DND-41 (cell line): Measurements from ENCODE around the gene CRACDL.

Experiments used
- ATAC-seq: fragments of 200-7000 bp; cut with Tn5 transposase; 3 replicates; pipeline ENCODE4 v1.9.1; 2021; ENCODE audit warnings: low read depth; ENCODE audit not compliant: insufficient read depth
- DNase-seq: peaks from one replicate; pipeline ENCODE4 v3.0.0-alpha.2; 2020
- H2AFZ ChIP-seq: 2 replicates; pipeline ENCODE4 v1.6.0; 2012; ENCODE audit warnings: low read depth, low read length
- H3K27ac ChIP-seq: 2 replicates; pipeline ENCODE4 v1.5.1; 2012; ENCODE audit warnings: low read length, inconsistent platforms
- H3K27me3 ChIP-seq: fragments of 200-600 bp; sonication (generic); 2 replicates; pipeline ENCODE4 v1.6.0; 2012; ENCODE audit warnings: low read length, mild to moderate bottlenecking, inconsistent platforms; ENCODE audit not compliant: insufficient read depth, poor library complexity
- H3K36me3 ChIP-seq: 2 replicates; pipeline ENCODE4 v1.5.1; 2012; ENCODE audit warnings: low read length, inconsistent platforms; ENCODE audit not compliant: insufficient read depth
- H3K4me1 ChIP-seq: 2 replicates; pipeline ENCODE4 v1.5.1; 2012; ENCODE audit warnings: mild to moderate bottlenecking, low read length; ENCODE audit not compliant: insufficient read depth
- H3K4me2 ChIP-seq: 2 replicates; pipeline ENCODE4 v1.6.0; 2012; ENCODE audit warnings: mild to moderate bottlenecking, moderate library complexity, low read length, inconsistent platforms; ENCODE audit not compliant: insufficient read depth
- H3K4me3 ChIP-seq, 2 experiments: fragments of 200-600 bp in 1 of 2; shearing (Covaris generic) in 1 of 2; 2 replicates each; pipeline ENCODE4 v1.5.1; 2012 to 2016; ENCODE audit warnings: inconsistent platforms in 2 of 2, low read length in 2 of 2, mild to moderate bottlenecking in 2 of 2, low read depth in 1 of 2, moderate library complexity in 1 of 2
- H3K79me2 ChIP-seq: 2 replicates; pipeline ENCODE4 v1.6.0; 2012; ENCODE audit warnings: low read length, inconsistent platforms; ENCODE audit not compliant: insufficient read depth
- H3K9ac ChIP-seq: 2 replicates; pipeline ENCODE4 v1.6.0; 2012; ENCODE audit warnings: low read depth, mild to moderate bottlenecking, inconsistent platforms, low read length, moderate library complexity
- H3K9me3 ChIP-seq: 2 replicates; pipeline ENCODE4 v1.5.1; 2012; ENCODE audit warnings: low read length, moderate library complexity, mild to moderate bottlenecking, inconsistent platforms; ENCODE audit not compliant: insufficient read depth, severe bottlenecking
- H4K20me1 ChIP-seq: 2 replicates; pipeline ENCODE4 v1.6.0; 2012; ENCODE audit warnings: low read length; ENCODE audit not compliant: insufficient read depth
- CTCF ChIP-seq: IDR thresholded peaks from 2 replicates; pipeline ENCODE4 v1.5.1; 2012; ENCODE audit warnings: borderline replicate concordance, low read length, moderate library complexity, mild to moderate bottlenecking; ENCODE audit not compliant: poor library complexity, severe bottlenecking; ENCODE audit errors: extremely low read depth
- EZH2 ChIP-seq: IDR thresholded peaks from 3 replicates; pipeline ENCODE4 v1.6.1; 2012; ENCODE audit warnings: borderline replicate concordance, low read depth, mild to moderate bottlenecking, moderate library complexity, low read length, inconsistent platforms; ENCODE audit not compliant: severe bottlenecking

The CRACDL gene

GRCh38 chr2:98807929-98808328 lies 128.1 kb downstream of the CRACDL start:
- no peak overlapping the region for H3K4me2 ChIP-seq
- H3K9me3 ChIP-seq = no peaks in the 10 kb centered on the region
- H3K79me2 ChIP-seq = no peaks in the 10 kb centered on the region
- H3K4me1 ChIP-seq = peaks cover 11% of the 10 kb centered on the region; the same call in 1 of the 2 replicates
- ATAC-seq (no peak), DNase-seq (no peak)
- no peak for TF ChIP-seq EZH2
- no peak for TF ChIP-seq CTCF
- no peak overlapping the region for H2AFZ ChIP-seq
- H3K36me3 ChIP-seq = no peaks in the 10 kb centered on the region
- no peak overlapping the region for H3K4me3 ChIP-seq
- no peak overlapping the region for H3K27ac ChIP-seq
- H3K27me3 ChIP-seq = no peaks in the 10 kb centered on the region
- H4K20me1 ChIP-seq = no peaks in the 10 kb centered on the region
- H3K9ac ChIP-seq = no peak overlapping the region

- Histone ChIP-seq H3K9ac (no peak overlapping the region), H3K4me2 (no peak overlapping the region), H4K20me1 (no peaks in the 10 kb centered on the region), H3K79me2 (no peaks in the 10 kb centered on the region), H3K27ac (no peak overlapping the region), H3K9me3 (no peaks in the 10 kb centered on the region), H3K27me3 (no peaks in the 10 kb centered on the region), H3K4me1 (peaks cover 11% of the 10 kb centered on the region; the same call in 1 of the 2 replicates), H3K36me3 (no peaks in the 10 kb centered on the region), H2AFZ (no peak overlapping the region), H3K4me3 (no peak overlapping the region)
- DNase-seq (peak; percentile 67), ATAC-seq (peak; percentile 90)
- TF ChIP-seq CTCF (no peak), EZH2 (no peak)
Observed at GRCh38 chr2:98807221-98807620, 128.8 kb downstream of the CRACDL start.

GRCh38 chr2:98806236-98806697 lies 129.8 kb downstream of the CRACDL start:
- Histone ChIP-seq H3K4me1 (peaks cover 11% of the 10 kb centered on the region; the same call in 1 of the 2 replicates), H2AFZ (no peak overlapping the region), H3K9ac (no peak overlapping the region), H3K4me2 (no peak overlapping the region), H3K36me3 (no peaks in the 10 kb centered on the region), H3K4me3 (no peak overlapping the region), H3K27ac (no peak overlapping the region), H3K9me3 (no peaks in the 10 kb centered on the region), H3K27me3 (no peaks in the 10 kb centered on the region), H3K79me2 (no peaks in the 10 kb centered on the region), H4K20me1 (no peaks in the 10 kb centered on the region)
- DNase-seq = no peak
- no peak for ATAC-seq
- TF ChIP-seq CTCF (no peak), EZH2 (no peak)
